ENCODE measurements around the gene SCRT2.

Gene SCRT2

GRCh38 chr20:621125-621756, 54.4 kb downstream of the SCRT2 start:
- Histone ChIP-seq H3K27me3 (ENCODE audit: control insufficient read depth, low read length) (peaks cover 23% of the 10 kb centered on the region), H3K9me3 (ENCODE audit: control insufficient read depth, insufficient read depth, low read length) (no peaks in the 10 kb centered on the region), H3K36me3 (ENCODE audit: control insufficient read depth, low read length) (no peaks in the 10 kb centered on the region), H4K20me1 (ENCODE audit: control insufficient read depth, insufficient read depth, low read depth, low read length) (no peaks in the 10 kb centered on the region), H3K4me1 (ENCODE audit: control insufficient read depth, low read length) (no peaks in the 10 kb centered on the region), H3K27ac (ENCODE audit: low read depth, low read length) (no peak overlapping the region), H3F3A (ENCODE audit: control insufficient read depth, insufficient read depth) (no peaks in the 10 kb centered on the region), H3K9me2 (replicated peaks; ENCODE audit: control insufficient read depth, low read length) (no peaks in the 10 kb centered on the region), H3K4me2 (ENCODE audit: low read length) (no peak overlapping the region), H3K79me2 (ENCODE audit: control insufficient read depth, low read length) (no peaks in the 10 kb centered on the region), H3K4me3 (ENCODE audit: low read length) (no peak overlapping the region)
- TF ChIP-seq EZH2phosphoT487 (IDR thresholded peaks at IDR 0.05; ENCODE audit: borderline replicate concordance, low read length) (no peak), CTCF (IDR thresholded peaks at IDR 0.05; ENCODE audit: low read depth, low read length, poor library complexity, severe bottlenecking) (no peak)

- no peaks in the 10 kb centered on the region for H3K36me3 ChIP-seq (ENCODE audit: control insufficient read depth, low read length)
- no peaks in the 10 kb centered on the region for H3K4me1 ChIP-seq (ENCODE audit: control insufficient read depth, low read length)
- TF ChIP-seq CTCF (IDR thresholded peaks at IDR 0.05; ENCODE audit: low read depth, low read length, poor library complexity, severe bottlenecking) (no peak), EZH2phosphoT487 (IDR thresholded peaks at IDR 0.05; ENCODE audit: borderline replicate concordance, low read length) (no peak)
- no peak overlapping the region for H3K4me3 ChIP-seq (ENCODE audit: low read length)
- no peak overlapping the region for H3K4me2 ChIP-seq (ENCODE audit: low read length)
- peaks cover 30% of the 10 kb centered on the region for H3K27me3 ChIP-seq (ENCODE audit: control insufficient read depth, low read length)
- no peaks in the 10 kb centered on the region for H4K20me1 ChIP-seq (ENCODE audit: control insufficient read depth, insufficient read depth, low read depth, low read length)
- H3K79me2 ChIP-seq (ENCODE audit: control insufficient read depth, low read length): no peaks in the 10 kb centered on the region
- H3F3A ChIP-seq (ENCODE audit: control insufficient read depth, insufficient read depth): no peaks in the 10 kb centered on the region
- no peak overlapping the region for H3K27ac ChIP-seq (ENCODE audit: low read depth, low read length)
- H3K9me2 ChIP-seq (replicated peaks; ENCODE audit: control insufficient read depth, low read length): no peaks in the 10 kb centered on the region
- no peaks in the 10 kb centered on the region for H3K9me3 ChIP-seq (ENCODE audit: control insufficient read depth, insufficient read depth, low read length)
These were observed 55.4 kb downstream of the SCRT2 start for GRCh38 chr20:620246-620645.

- Histone ChIP-seq H4K20me1 (ENCODE audit: control insufficient read depth, insufficient read depth, low read depth, low read length) (no peaks in the 10 kb centered on the region), H3K4me1 (ENCODE audit: control insufficient read depth, low read length) (no peaks in the 10 kb centered on the region)
These were observed 56.6 kb downstream of the SCRT2 start for GRCh38 chr20:618980-619379.

More at GRCh38 chr20:618980-619379, 56.6 kb downstream of the SCRT2 start:
- Histone ChIP-seq H3K27ac (ENCODE audit: low read depth, low read length) (no peak overlapping the region), H3K27me3 (ENCODE audit: control insufficient read depth, low read length) (peaks cover 37% of the 10 kb centered on the region), H3K36me3 (ENCODE audit: control insufficient read depth, low read length) (no peaks in the 10 kb centered on the region), H3F3A (ENCODE audit: control insufficient read depth, insufficient read depth) (no peaks in the 10 kb centered on the region), H3K79me2 (ENCODE audit: control insufficient read depth, low read length) (no peaks in the 10 kb centered on the region), H3K9me3 (ENCODE audit: control insufficient read depth, insufficient read depth, low read length) (no peaks in the 10 kb centered on the region), H3K4me3 (ENCODE audit: low read length) (no peak overlapping the region), H3K4me2 (ENCODE audit: low read length) (no peak overlapping the region), H3K9me2 (replicated peaks; ENCODE audit: control insufficient read depth, low read length) (no peaks in the 10 kb centered on the region)
- no peak for TF ChIP-seq CTCF (IDR thresholded peaks at IDR 0.05; ENCODE audit: low read depth, low read length, poor library complexity, severe bottlenecking)
- TF ChIP-seq EZH2phosphoT487 (IDR thresholded peaks at IDR 0.05; ENCODE audit: borderline replicate concordance, low read length): no peak
